Kidney (tissue), 14 donors: ENCODE results near the gene LGALS9. TPM values are rescaled to one million over a fixed set of nuclear protein-coding genes. Genes with fewer than 3 reads are reported as not detected.
A peak's percentile ranks its signal among the peaks of the same experiment; 100 is the strongest.

Experiments
- DNase-seq, 5 donors: peaks; one replicate each; pipeline ENCODE4 v3.0.0-alpha.2; 2013 to 2020
- FAIRE-seq: peaks from 2 replicates; lab custom pipeline; 2012; peaks lifted over from hg19 to GRCh38; lab: Jason Lieb, UNC
- H3K27ac ChIP-seq, 2 donors: one replicate each; pipeline ENCODE4 v1.7.0; 2013; ENCODE audit warnings: low read depth in 2 of 2, low read length in 2 of 2, inconsistent platforms in 1 of 2
- H3K27me3 ChIP-seq: one replicate; pipeline ENCODE4 v1.7.1; 2013; ENCODE audit warnings: low read length, inconsistent platforms; ENCODE audit not compliant: control insufficient read depth, insufficient read depth
- H3K36me3 ChIP-seq, 3 donors: one replicate each; pipeline versions ENCODE4 v1.7.0 to v1.7.1; 2013; ENCODE audit warnings: low read length in 3 of 3, control low read depth in 1 of 3, inconsistent platforms in 1 of 3; ENCODE audit not compliant: insufficient read depth in 3 of 3, control insufficient read depth in 2 of 3
- H3K4me1 ChIP-seq, 3 donors: one replicate each; pipeline versions ENCODE4 v1.7.0 to v1.7.1; 2013; ENCODE audit warnings: low read length in 3 of 3, inconsistent platforms in 1 of 3, low read depth in 1 of 3; ENCODE audit not compliant: control insufficient read depth in 2 of 3, insufficient read depth in 2 of 3
- H3K4me3 ChIP-seq, 3 donors: one replicate each; pipeline versions ENCODE4 v1.7.0 to v1.8.1; 2013; ENCODE audit warnings: low read length in 3 of 3, control low read depth in 1 of 3, inconsistent platforms in 1 of 3
- H3K9ac ChIP-seq, 3 donors: one replicate each; pipeline versions ENCODE4 v1.7.0 to v1.7.1; 2013; ENCODE audit warnings: low read length in 3 of 3, control low read depth in 1 of 3, inconsistent platforms in 1 of 3
- H3K9me3 ChIP-seq, 3 donors: one replicate each; pipeline versions ENCODE4 v1.7.0 to v1.7.1; 2013; ENCODE audit warnings: low read length in 3 of 3, control low read depth in 1 of 3, inconsistent platforms in 1 of 3; ENCODE audit not compliant: control insufficient read depth in 2 of 3, insufficient read depth in 1 of 3
- intact Hi-C: fragments of 100-400 bp; cut with DNase I; formaldehyde crosslinking; loops from one replicate; pipeline ENCODE4 v1.11.1; 2022
- polyA plus RNA-seq: library from polyadenylated mRNA; stranded (reverse); fragments of 350-450 nt; fragmentation: Illumina TruSeq; extraction: RNeasy Lipid Tissue Mini Kit (QIAGEN cat#74804); gene quantifications from one replicate; pipeline ENCODE4 v1.2.3, GENCODE V29; 2014; ENCODE audit warnings: low read depth, low replicate concordance; ENCODE audit not compliant: insufficient read depth
- total RNA-seq: library from RNA; stranded (reverse); fragmentation: NEBNext Ultra II Directional; extraction: Animal tissue kit (Norgen Biotek cat#: 25700); gene quantifications from one replicate; pipeline ENCODE4 v1.2.1, GENCODE V29; 2021
- TF ChIP-seq, protein P1 (sequence below): IDR thresholded peaks from 3 replicates; pipeline ENCODE4 v1.5.1; 2012; ENCODE audit warnings: mild to moderate bottlenecking, moderate library complexity, borderline replicate concordance; ENCODE audit not compliant: insufficient read depth; ENCODE audit errors: extremely low read depth
- donor health status: control.
- donor health status: control.
- donor health status: control.
- donor health status: control.
- donor health status: control.
- donor health status: DM: yes; HTN: yes; CAD: no.
- donor health status: Normal renal cell carcinoma (clear cell type).

The LGALS9 gene
- total and polyA plus RNA-seq, 2 donors from 2014 or later = 16.4 to 50.8 TPM

GRCh38 chr17:27620721-27621120 is 10.3 kb upstream of the LGALS9 start:
- FAIRE-seq (no peak), DNase-seq (no peak)
- Histone ChIP-seq H3K9me3 (no peaks in the 10 kb centered on the region), H3K27me3 (no peaks in the 10 kb centered on the region), H3K9ac (no peak overlapping the region), H3K4me3 (no peak overlapping the region), H3K36me3 (peaks cover 0 to 63% (median 34%) of the 10 kb centered on the region in 3 donors), H3K4me1 (no peaks in the 10 kb centered on the region), H3K27ac (no peak overlapping the region)
- intact Hi-C loops = no loop called here
- TF ChIP-seq, protein P1, sequence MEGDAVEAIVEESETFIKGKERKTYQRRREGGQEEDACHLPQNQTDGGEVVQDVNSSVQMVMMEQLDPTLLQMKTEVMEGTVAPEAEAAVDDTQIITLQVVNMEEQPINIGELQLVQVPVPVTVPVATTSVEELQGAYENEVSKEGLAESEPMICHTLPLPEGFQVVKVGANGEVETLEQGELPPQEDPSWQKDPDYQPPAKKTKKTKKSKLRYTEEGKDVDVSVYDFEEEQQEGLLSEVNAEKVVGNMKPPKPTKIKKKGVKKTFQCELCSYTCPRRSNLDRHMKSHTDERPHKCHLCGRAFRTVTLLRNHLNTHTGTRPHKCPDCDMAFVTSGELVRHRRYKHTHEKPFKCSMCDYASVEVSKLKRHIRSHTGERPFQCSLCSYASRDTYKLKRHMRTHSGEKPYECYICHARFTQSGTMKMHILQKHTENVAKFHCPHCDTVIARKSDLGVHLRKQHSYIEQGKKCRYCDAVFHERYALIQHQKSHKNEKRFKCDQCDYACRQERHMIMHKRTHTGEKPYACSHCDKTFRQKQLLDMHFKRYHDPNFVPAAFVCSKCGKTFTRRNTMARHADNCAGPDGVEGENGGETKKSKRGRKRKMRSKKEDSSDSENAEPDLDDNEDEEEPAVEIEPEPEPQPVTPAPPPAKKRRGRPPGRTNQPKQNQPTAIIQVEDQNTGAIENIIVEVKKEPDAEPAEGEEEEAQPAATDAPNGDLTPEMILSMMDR = no peak

DNA sequence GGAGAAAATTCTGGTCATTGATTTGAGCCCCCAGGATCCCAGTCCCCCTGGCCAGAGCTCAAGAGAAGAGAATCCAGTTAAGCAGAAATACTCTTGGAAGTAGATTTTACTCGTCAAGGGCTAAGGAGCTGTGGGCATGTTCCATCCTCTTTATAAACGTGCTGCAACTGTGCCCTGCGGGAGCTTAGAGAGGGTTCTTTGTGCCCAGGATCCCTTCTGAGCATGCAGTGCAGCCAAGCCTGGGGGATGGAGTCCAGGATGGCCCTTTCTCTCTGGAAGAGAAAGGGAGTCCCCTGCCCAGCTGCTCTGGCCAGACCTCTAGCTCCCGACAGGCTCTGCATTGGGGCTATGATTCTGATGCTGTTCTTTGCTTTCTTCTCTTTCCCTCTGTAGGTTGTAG is 9.5 kb upstream of the LGALS9 start:
- TF ChIP-seq, protein P1 = no peak
- FAIRE-seq = no peak

DNA sequence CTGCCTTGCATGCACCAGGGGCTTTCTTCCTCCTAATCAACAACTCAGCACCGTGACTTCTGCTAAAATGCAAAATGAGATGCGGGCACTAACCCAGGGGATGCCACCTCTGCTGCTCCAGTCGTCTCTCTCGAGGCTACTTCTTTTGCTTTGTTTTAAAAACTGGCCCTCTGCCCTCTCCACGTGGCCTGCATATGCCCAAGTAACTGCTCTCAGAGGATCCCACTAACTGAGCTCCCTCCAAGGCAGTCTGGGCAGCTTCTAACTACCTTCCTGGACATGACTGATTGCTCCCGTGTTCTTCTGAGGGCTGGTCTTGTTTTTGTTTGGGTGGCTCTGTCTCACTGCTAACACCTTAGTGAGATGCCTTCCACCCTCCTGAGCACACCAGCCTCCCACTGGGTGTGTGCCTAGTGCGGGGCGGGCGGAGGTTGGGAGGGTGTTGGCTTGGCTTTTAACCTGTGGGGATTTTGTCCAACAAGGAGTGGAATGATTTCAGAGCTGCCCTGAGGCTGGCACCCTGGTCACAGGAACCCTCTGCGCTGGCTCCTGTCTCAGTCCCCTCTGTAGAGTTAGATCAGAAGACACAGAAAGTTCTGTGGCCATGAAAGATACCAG is 8.9 kb upstream of the LGALS9 start:
- no peak overlapping the region for H3K4me3 ChIP-seq
- H3K27me3 ChIP-seq = no peaks in the 10 kb centered on the region
- peaks cover 0 to 59% (median 27%) of the 10 kb centered on the region in 3 donors for H3K36me3 ChIP-seq
- H3K27ac ChIP-seq = no peak overlapping the region
- no peak overlapping the region for H3K9ac ChIP-seq
- no peaks in the 10 kb centered on the region for H3K9me3 ChIP-seq
- DNase-seq = peak in 1 of 5 donors; percentile 24
- FAIRE-seq = no peak
- TF ChIP-seq, protein P1 = no peak
- intact Hi-C loops = no loop called here
- H3K4me1 ChIP-seq = no peaks in the 10 kb centered on the region

More for the DNA sequence above, 9.5 kb upstream of the LGALS9 start:
- H3K4me1 ChIP-seq = no peaks in the 10 kb centered on the region
- H3K27me3 ChIP-seq = no peaks in the 10 kb centered on the region
- DNase-seq = peak in 1 of 5 donors; percentile 26
- peaks cover 0 to 64% (median 32%) of the 10 kb centered on the region in 3 donors for H3K36me3 ChIP-seq
- intact Hi-C loops = no loop called here
- no peak overlapping the region for H3K27ac ChIP-seq
- H3K4me3 ChIP-seq = no peak overlapping the region
- H3K9ac ChIP-seq = no peak overlapping the region
- no peaks in the 10 kb centered on the region for H3K9me3 ChIP-seq
